Neural crest cell (in vitro differentiated cells): ENCODE data around the gene RBL1. TPM values are rescaled to one million over a fixed set of nuclear protein-coding genes. Genes with fewer than 3 reads are reported as not detected.

Experiments
- DNase-seq: peaks from one replicate; pipeline ENCODE4 v3.0.0; 2021; ENCODE audit warnings: low read depth, mixed read lengths, low spot score
- H3K27ac Mint-ChIP-seq: one replicate; pipeline ENCODE4 v1.8.0; 2021; ENCODE audit warnings: mild to moderate bottlenecking, mixed read lengths; ENCODE audit not compliant: unreplicated experiment
- H3K27me3 Mint-ChIP-seq: 2 replicates; pipeline ENCODE4 v1.8.0; 2021; ENCODE audit warnings: low read depth, mild to moderate bottlenecking, mixed read lengths
- H3K36me3 Mint-ChIP-seq: 2 replicates; pipeline ENCODE4 v1.8.0; 2021; ENCODE audit warnings: low read depth, mild to moderate bottlenecking, mixed read lengths
- H3K4me1 Mint-ChIP-seq: 2 replicates; pipeline ENCODE4 v1.8.0; 2021; ENCODE audit warnings: mixed read lengths
- H3K4me3 Mint-ChIP-seq: one replicate; pipeline ENCODE4 v1.8.0; 2021; ENCODE audit warnings: mild to moderate bottlenecking, mixed read lengths
- H3K9me3 Mint-ChIP-seq: 2 replicates; pipeline ENCODE4 v1.8.0; 2021; ENCODE audit warnings: mixed read lengths
- CTCF ChIP-seq: fragments of 200-600 bp; sonication (generic); conservative IDR thresholded peaks from 2 replicates; pipeline ENCODE4 v1.5.0; 2021; ENCODE audit warnings: antibody characterized with exemption, mild to moderate bottlenecking
- total RNA-seq: library from RNA; stranded (reverse); gene quantifications from 2 replicates; pipeline ENCODE4 v1.2.1, GENCODE V29; 2021

Gene RBL1
- total RNA-seq, 1 donor from 2014 or later: 25.6 TPM

DNA sequence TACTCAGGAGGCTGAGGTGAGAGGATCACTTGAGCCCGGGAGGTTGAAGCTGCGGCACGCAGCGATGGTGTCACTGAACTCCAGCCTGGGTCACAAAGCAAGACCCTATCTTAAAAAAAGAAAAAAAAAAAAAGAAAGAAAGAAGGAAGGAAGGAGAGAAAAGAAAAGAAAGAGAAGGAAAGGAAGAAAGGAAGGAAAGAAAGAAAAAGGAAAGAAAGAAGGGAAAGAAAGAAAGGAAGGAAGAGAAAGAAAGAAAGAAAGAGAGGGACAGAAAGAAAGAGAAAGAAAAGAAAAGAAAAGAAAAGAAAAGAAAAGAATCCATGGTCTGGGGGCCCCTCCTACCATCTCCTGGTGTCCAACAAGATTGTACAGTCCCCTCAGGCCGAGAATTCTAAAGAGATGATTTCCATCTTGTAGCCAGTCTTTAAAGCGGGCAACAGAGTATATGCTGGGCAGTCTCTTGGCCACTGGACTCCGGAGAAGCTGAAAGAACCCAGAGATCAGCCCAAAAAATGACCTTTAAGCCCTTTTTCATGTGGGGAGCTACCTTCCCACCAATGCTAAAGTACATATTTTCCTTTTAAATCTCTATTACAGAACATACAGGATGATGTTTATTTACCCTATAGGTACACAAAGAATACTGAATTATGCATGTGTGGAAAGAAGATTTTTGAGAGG lies 23.7 kb upstream of the RBL1 start:
- Mint-ChIP-seq H3K4me1 (no peaks in the 10 kb centered on the region), H3K4me3 (no peak overlapping the region), H3K27me3 (no peaks in the 10 kb centered on the region), H3K36me3 (no peaks in the 10 kb centered on the region), H3K27ac (no peak overlapping the region), H3K9me3 (no peaks in the 10 kb centered on the region)
- no peak for TF ChIP-seq CTCF
- DNase-seq: no peak

GRCh38 chr20:37114012-37114411 lies 18.2 kb upstream of the RBL1 start:
- no peak overlapping the region for H3K4me3 Mint-ChIP-seq
- H3K27me3 Mint-ChIP-seq: no peaks in the 10 kb centered on the region
- no peaks in the 10 kb centered on the region for H3K9me3 Mint-ChIP-seq
- no peaks in the 10 kb centered on the region for H3K36me3 Mint-ChIP-seq
- no peaks in the 10 kb centered on the region for H3K4me1 Mint-ChIP-seq
- no peak for DNase-seq
- no peak for TF ChIP-seq CTCF
- H3K27ac Mint-ChIP-seq: no peak overlapping the region

DNA sequence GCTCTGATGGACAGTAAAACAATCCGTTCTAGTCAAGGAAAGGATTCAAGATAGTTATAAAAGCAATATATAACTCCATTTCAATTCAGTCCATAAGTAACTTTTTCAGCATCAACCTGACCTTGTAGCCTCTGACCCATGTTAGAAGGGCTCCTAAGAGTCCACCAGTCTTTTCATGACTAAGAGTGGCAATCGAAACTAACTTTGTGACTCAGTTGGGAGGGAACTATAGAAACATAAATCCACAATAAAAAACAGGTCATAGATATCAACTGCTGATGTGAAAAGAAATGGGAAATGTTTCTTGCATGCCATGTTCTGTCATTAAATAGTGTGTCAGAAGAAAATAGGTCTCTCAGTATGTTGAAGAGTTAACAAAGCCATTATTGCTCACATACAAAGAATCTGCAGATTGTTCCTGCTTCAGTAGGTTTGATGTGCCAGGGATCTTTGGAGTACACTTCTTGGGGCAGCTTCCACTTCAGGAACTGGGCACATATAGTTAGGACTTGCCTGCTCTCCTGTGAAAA lies 16.2 kb upstream of the RBL1 start:
- Mint-ChIP-seq H3K4me3 (no peak overlapping the region), H3K9me3 (no peaks in the 10 kb centered on the region), H3K36me3 (no peaks in the 10 kb centered on the region), H3K27ac (no peak overlapping the region), H3K4me1 (no peaks in the 10 kb centered on the region), H3K27me3 (no peaks in the 10 kb centered on the region)
- TF ChIP-seq CTCF: no peak
- no peak for DNase-seq

- Mint-ChIP-seq H3K36me3 (no peaks in the 10 kb centered on the region), H3K4me1 (no peaks in the 10 kb centered on the region), H3K27ac (no peak overlapping the region), H3K27me3 (no peaks in the 10 kb centered on the region), H3K4me3 (no peak overlapping the region), H3K9me3 (no peaks in the 10 kb centered on the region)
- TF ChIP-seq CTCF: no peak
- DNase-seq: no peak
Measured at GRCh38 chr20:37108676-37109075, 12.9 kb upstream of the RBL1 start.

- DNase-seq: no peak
- H3K9me3 Mint-ChIP-seq: no peaks in the 10 kb centered on the region
- no peak for TF ChIP-seq CTCF
- H3K4me3 Mint-ChIP-seq: no peak overlapping the region
- H3K27me3 Mint-ChIP-seq: no peaks in the 10 kb centered on the region
- H3K27ac Mint-ChIP-seq: no peak overlapping the region
- no peaks in the 10 kb centered on the region for H3K4me1 Mint-ChIP-seq
- no peaks in the 10 kb centered on the region for H3K36me3 Mint-ChIP-seq
Measured at GRCh38 chr20:37102571-37102970, 6.8 kb upstream of the RBL1 start.
